ENCODE results near the gene MED13L.

- TF ChIP-seq, protein P1, sequence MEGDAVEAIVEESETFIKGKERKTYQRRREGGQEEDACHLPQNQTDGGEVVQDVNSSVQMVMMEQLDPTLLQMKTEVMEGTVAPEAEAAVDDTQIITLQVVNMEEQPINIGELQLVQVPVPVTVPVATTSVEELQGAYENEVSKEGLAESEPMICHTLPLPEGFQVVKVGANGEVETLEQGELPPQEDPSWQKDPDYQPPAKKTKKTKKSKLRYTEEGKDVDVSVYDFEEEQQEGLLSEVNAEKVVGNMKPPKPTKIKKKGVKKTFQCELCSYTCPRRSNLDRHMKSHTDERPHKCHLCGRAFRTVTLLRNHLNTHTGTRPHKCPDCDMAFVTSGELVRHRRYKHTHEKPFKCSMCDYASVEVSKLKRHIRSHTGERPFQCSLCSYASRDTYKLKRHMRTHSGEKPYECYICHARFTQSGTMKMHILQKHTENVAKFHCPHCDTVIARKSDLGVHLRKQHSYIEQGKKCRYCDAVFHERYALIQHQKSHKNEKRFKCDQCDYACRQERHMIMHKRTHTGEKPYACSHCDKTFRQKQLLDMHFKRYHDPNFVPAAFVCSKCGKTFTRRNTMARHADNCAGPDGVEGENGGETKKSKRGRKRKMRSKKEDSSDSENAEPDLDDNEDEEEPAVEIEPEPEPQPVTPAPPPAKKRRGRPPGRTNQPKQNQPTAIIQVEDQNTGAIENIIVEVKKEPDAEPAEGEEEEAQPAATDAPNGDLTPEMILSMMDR (optimal IDR thresholded peaks at IDR 0.05 in 1 of 3, IDR thresholded peaks at IDR 0.05 in 1 of 3, conservative IDR thresholded peaks at IDR 0.05 in 1 of 3; ENCODE audit: extremely low read depth in 1 of 3, insufficient read depth in 2 of 3, low read length in 3 of 3): no peak
- TF ChIP-seq EZH2 (IDR thresholded peaks at IDR 0.05; ENCODE audit: low read length): no peak
These were observed 37.0 kb upstream of the MED13L start for GRCh38 chr12:116314477-116314876.

Data from keratinocyte (primary cell).